ENCODE measurements around the gene CACNG6. TPM values are rescaled to one million over a fixed set of nuclear protein-coding genes. Genes with fewer than 3 reads are reported as not detected.

The CACNG6 gene
- total RNA-seq, 2 donors from 2014 or later = not detected

DNA sequence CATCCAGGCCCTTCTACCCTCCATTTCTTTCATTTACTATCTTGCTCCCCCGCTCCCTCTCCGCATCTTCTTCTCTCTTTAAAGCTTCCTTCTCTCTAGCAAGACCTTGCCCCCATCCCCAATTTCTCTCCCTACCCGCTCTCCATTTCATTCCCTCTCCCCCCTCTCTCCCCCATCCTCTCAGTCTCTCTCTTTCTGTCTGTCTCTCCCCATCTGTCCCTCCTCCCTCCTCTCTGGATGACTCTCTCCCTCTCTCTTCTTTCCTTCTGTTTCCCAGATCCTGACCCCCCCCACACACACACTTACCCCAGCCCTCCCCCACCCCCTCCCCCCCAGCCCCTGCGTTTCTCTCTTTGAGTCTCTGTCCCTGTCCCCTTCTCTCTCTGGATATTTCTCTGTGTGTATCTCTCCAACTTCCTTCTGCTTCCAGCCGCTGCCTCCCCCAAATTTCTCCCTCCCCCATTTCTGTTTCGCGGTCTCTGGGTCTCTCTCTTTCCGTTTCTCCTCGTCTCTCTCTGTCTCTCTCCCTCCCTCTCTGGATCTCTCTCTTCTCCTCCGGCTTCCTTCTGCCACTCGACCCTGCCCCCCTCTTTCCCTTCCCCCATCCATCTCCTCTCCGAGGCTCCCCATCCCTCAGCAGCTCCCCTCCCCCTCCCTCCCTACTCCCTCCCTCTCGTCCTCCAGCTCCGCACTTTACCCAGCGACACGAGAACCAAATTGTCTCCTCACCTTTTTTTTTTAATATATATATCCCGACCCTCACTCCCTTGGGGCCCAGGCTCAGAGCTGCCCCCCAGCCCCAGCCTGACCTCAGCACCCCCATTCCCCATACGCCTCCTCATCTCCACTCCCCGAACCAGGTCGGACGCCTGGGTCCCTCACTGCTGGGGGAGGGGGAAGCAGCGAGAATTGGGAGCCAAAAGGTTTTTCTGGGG is 32.3 kb upstream of the CACNG6 start:
- no peaks in the 10 kb centered on the region for H3K9me3 Mint-ChIP-seq
- H3K36me3 Mint-ChIP-seq (ENCODE audit: insufficient read depth in 2 of 2) = peaks cover 0 to 2% of the 10 kb centered on the region in 2 donors
- DNase-seq (no peak), ATAC-seq (replicated peaks in 1 of 2) (no peak)
- H3K4me1 Mint-ChIP-seq (ENCODE audit: low read depth) = peaks cover under 1% of the 10 kb centered on the region
- H3K4me3 Mint-ChIP-seq = no peak overlapping the region
- no peak overlapping the region for H3K27ac Mint-ChIP-seq
- H3K27me3 Mint-ChIP-seq (ENCODE audit: low read depth) = peaks cover 78% of the 10 kb centered on the region

- Mint-ChIP-seq H3K27ac (no peak overlapping the region), H3K9me3 (no peaks in the 10 kb centered on the region), H3K4me1 (ENCODE audit: low read depth) (peaks cover 11% of the 10 kb centered on the region), H3K4me3 (no peak overlapping the region), H3K27me3 (ENCODE audit: low read depth) (peaks cover 84% of the 10 kb centered on the region), H3K36me3 (ENCODE audit: insufficient read depth in 2 of 2) (peaks cover 0 to 2% of the 10 kb centered on the region in 2 donors)
- ATAC-seq (replicated peaks in 1 of 2) (no peak), DNase-seq (no peak)
These were observed 31.2 kb upstream of the CACNG6 start for GRCh38 chr19:53960187-53960586.

DNA sequence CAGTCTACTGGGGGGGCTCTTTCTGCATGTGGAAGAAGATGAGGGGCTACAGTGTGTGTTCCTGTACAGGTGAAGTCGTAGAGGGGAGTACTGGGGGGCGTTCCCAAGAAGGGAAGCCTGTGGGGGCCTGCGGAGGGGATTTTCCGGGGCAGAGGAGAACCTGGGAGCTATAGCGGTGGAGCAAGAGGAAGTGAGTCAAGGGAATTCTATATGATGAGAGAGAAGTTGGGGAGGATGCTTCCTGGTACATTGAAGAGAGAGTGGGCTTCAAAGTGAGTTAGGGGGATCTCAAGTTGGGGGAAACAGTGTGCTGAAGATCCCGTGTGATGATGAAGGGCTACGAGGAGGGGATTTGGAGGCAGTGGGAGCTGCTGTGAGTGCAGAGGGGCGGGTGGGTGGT is 30.6 kb upstream of the CACNG6 start:
- ATAC-seq (replicated peaks in 1 of 2) (no peak), DNase-seq (no peak)
- Mint-ChIP-seq H3K27ac (no peak overlapping the region), H3K9me3 (no peaks in the 10 kb centered on the region), H3K4me3 (no peak overlapping the region), H3K4me1 (ENCODE audit: low read depth) (peaks cover 14% of the 10 kb centered on the region), H3K27me3 (ENCODE audit: low read depth) (peaks cover 85% of the 10 kb centered on the region), H3K36me3 (ENCODE audit: insufficient read depth in 2 of 2) (peaks cover 0 to 2% of the 10 kb centered on the region in 2 donors)

DNA sequence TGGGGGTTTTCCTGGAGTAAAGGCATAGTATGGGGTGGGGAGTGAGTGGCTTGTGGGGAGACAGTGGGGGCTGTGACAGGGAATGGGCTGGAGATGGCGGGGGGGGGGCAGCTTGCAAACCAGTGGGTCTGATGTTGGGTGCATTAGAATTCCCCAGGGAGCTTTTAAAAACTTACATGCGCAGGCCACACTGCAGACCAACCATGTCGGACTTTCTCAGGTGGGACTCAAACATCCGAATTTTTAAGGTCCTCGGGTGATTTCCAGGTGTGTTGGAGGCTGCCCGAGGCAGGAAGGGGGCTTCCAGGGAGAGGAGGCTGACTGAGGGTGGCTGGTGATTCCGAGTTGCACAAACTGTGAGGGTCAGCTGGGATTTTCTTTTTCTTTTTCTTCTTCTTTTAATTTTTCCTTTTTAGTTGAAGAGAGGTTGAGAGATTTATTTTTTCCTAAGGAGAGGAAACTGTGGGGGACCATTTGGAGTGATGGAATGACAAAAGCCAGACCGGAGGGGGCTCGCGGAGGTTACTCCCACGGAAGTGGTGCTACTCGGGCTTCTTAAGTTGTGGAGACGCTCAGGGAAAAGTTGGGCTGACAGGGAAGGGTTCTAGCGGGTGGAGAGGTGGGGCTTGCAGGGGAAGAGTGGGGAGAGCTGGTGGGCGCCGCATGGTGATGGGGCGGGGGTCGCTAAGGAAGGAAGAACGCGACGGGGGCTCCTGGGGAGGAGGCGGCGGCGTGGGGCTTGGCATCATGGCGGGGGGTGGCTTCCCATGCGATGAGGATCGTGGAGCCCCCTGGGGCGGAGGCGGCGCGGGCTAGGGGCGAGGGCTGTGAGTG is 29.7 kb upstream of the CACNG6 start:
- DNase-seq = no peak
- Mint-ChIP-seq H3K9me3 (no peaks in the 10 kb centered on the region), H3K4me1 (ENCODE audit: low read depth) (peaks cover 14% of the 10 kb centered on the region), H3K27me3 (ENCODE audit: low read depth) (peaks cover 85% of the 10 kb centered on the region), H3K4me3 (no peak overlapping the region), H3K27ac (no peak overlapping the region), H3K36me3 (ENCODE audit: insufficient read depth in 2 of 2) (peaks cover 0 to 2% of the 10 kb centered on the region in 2 donors)
- ATAC-seq (replicated peaks in 1 of 2) = no peak

GRCh38 chr19:53962887-53963431 is 28.5 kb upstream of the CACNG6 start, which contains the start of gene CACNG8:
CACNG8 (plus strand) TSS chr19:53962937.
- H3K27ac Mint-ChIP-seq = no peak within 1 kb of the TSS
- DNase-seq (no peak), ATAC-seq (replicated peaks in 1 of 2) (no peak)
- peaks cover 14% of the 10 kb centered on the region for H3K4me1 Mint-ChIP-seq (ENCODE audit: low read depth)
- no peaks in the 10 kb centered on the region for H3K9me3 Mint-ChIP-seq
- H3K36me3 Mint-ChIP-seq (ENCODE audit: insufficient read depth in 2 of 2) = peaks cover 0 to 2% of the 10 kb centered on the region in 2 donors
- H3K4me3 Mint-ChIP-seq = no peak within 1 kb of the TSS
- peaks cover 75% of the 10 kb centered on the region for H3K27me3 Mint-ChIP-seq (ENCODE audit: low read depth)

DNA sequence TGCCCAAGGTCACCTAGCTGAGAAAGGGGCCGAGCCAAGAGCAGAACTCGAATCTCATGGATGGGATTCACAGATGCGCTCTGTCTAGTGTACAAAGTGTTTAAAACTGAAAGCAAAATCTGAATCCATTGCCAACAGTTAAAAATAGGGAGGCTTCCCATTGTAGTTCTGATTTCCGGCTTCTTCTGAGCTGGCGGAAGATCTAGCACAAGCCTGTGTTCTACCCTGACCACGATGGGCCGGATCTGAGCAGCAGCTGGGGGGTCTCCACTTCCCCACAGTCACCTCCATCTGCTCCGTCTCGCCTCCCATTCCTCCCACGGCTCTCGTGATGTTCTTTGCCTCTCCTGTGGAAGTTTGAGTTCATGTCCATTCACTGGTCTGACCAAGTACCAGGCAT is 26.3 kb upstream of the CACNG6 start:
- ATAC-seq (replicated peaks in 1 of 2) (no peak), DNase-seq (no peak)
- H3K4me1 Mint-ChIP-seq (ENCODE audit: low read depth) = peaks cover 14% of the 10 kb centered on the region
- H3K4me3 Mint-ChIP-seq = peak overlapping the region in 1 of 2 donors; percentile 59
- no peaks in the 10 kb centered on the region for H3K36me3 Mint-ChIP-seq (ENCODE audit: insufficient read depth in 2 of 2)
- H3K27me3 Mint-ChIP-seq (ENCODE audit: low read depth) = peaks cover 53% of the 10 kb centered on the region
- H3K27ac Mint-ChIP-seq = no peak overlapping the region
- no peaks in the 10 kb centered on the region for H3K9me3 Mint-ChIP-seq

DNA sequence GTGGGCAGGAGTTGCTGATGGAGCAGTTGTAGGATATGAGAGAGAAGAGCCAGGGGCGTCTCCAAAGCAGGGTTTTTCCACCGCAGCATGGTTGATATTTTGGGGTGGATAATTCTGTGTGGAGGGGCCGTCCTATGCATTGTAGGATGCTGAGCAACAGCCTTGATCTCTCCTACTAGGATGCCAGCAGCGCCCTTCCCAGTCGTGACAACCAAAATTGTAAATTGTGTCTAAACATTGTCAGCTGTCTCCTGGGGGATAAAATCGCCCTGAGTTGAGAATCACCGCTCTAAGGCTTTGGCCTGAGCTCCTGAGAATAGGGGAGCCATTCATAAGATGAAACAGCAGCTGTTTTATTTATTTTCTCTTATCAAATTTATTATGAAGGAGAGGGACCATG is 24.5 kb upstream of the CACNG6 start:
- no peaks in the 10 kb centered on the region for H3K9me3 Mint-ChIP-seq
- H3K36me3 Mint-ChIP-seq (ENCODE audit: insufficient read depth in 2 of 2) = no peaks in the 10 kb centered on the region
- H3K27ac Mint-ChIP-seq = no peak overlapping the region
- DNase-seq = no peak
- H3K4me3 Mint-ChIP-seq = no peak overlapping the region
- peaks cover 42% of the 10 kb centered on the region for H3K27me3 Mint-ChIP-seq (ENCODE audit: low read depth)
- ATAC-seq (replicated peaks in 1 of 2) = no peak
- H3K4me1 Mint-ChIP-seq (ENCODE audit: low read depth) = peaks cover 14% of the 10 kb centered on the region

DNA sequence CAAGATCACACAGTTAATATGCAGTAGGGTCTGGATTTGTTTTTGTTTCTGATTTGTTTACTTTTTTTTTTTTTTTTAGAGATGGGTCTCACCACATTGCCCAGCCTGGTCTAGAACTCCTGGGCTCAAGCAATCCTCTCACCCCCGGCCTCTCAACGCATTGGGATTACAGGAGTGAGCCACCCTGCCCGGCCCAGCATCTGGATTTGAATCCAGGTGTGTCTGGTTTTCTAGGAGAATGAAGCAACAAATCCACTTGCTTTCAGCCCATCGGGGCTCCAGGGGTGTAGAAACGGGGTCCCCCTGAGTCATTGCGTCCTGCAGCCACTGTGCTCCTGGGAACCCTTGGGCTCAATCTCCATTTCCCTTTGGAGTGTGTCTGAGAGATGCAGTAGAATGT is 22.1 kb upstream of the CACNG6 start:
- peaks cover 41% of the 10 kb centered on the region for H3K27me3 Mint-ChIP-seq (ENCODE audit: low read depth)
- H3K4me1 Mint-ChIP-seq (ENCODE audit: low read depth) = peaks cover 12% of the 10 kb centered on the region
- DNase-seq (no peak), ATAC-seq (replicated peaks in 1 of 2) (no peak)
- no peaks in the 10 kb centered on the region for H3K36me3 Mint-ChIP-seq (ENCODE audit: insufficient read depth in 2 of 2)
- H3K9me3 Mint-ChIP-seq = no peaks in the 10 kb centered on the region
- H3K27ac Mint-ChIP-seq = no peak overlapping the region
- no peak overlapping the region for H3K4me3 Mint-ChIP-seq

DNA sequence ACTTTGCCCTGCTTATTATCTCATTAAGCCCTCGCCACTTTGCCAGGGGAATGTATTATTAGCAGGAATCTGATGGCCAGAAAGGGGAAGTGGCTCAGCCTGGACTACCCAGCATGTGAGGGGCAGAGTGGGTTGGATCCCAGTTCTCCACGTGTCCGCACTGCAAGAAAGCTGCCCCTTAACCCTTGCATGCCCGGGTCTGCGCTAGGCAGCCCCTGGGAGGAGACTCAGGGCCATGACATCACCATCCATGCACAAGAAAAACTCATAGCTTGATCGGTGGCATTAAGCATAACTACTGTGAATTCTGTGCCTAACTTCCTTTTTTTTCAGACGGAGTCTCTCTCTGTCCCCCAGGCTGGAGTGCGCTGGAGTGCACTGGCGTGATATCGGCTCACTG is 19.8 kb upstream of the CACNG6 start:
- Mint-ChIP-seq H3K27me3 (ENCODE audit: low read depth) (peaks cover 23% of the 10 kb centered on the region), H3K36me3 (ENCODE audit: insufficient read depth in 2 of 2) (no peaks in the 10 kb centered on the region)

GRCh38 chr19:53977429-53977990 is 13.9 kb upstream of the CACNG6 start:
- peaks cover 11 to 13% of the 10 kb centered on the region in 2 donors for H3K36me3 Mint-ChIP-seq (ENCODE audit: insufficient read depth in 2 of 2)
- H3K4me1 Mint-ChIP-seq (ENCODE audit: low read depth) = peaks cover 37% of the 10 kb centered on the region
- H3K9me3 Mint-ChIP-seq = peaks cover 0 to 2% of the 10 kb centered on the region in 2 donors
- no peak overlapping the region for H3K27ac Mint-ChIP-seq
- peaks cover 59% of the 10 kb centered on the region for H3K27me3 Mint-ChIP-seq (ENCODE audit: low read depth)
- ATAC-seq (replicated peaks in 1 of 2) (peak; percentile 57 to 65), DNase-seq (peak; percentile 68 to 72)
- peak overlapping the region; percentile 70 to 84 for H3K4me3 Mint-ChIP-seq

More for the DNA sequence above, 19.8 kb upstream of the CACNG6 start:
- Mint-ChIP-seq H3K27ac (no peak overlapping the region), H3K9me3 (no peaks in the 10 kb centered on the region), H3K4me3 (no peak overlapping the region), H3K4me1 (ENCODE audit: low read depth) (no peaks in the 10 kb centered on the region)
- ATAC-seq (replicated peaks in 1 of 2) (no peak), DNase-seq (no peak)

GRCh38 chr19:53977991-53978731 is 13.3 kb upstream of the CACNG6 start:
- H3K27ac Mint-ChIP-seq = no peak overlapping the region
- peak overlapping the region; percentile 70 to 84 for H3K4me3 Mint-ChIP-seq
- H3K9me3 Mint-ChIP-seq = peaks cover 0 to 2% of the 10 kb centered on the region in 2 donors
- peaks cover 37% of the 10 kb centered on the region for H3K4me1 Mint-ChIP-seq (ENCODE audit: low read depth)
- ATAC-seq (replicated peaks in 1 of 2) (peak; percentile 58 to 67), DNase-seq (peak; percentile 68 to 75)
- H3K27me3 Mint-ChIP-seq (ENCODE audit: low read depth) = peaks cover 54% of the 10 kb centered on the region
- peaks cover 11 to 13% of the 10 kb centered on the region in 2 donors for H3K36me3 Mint-ChIP-seq (ENCODE audit: insufficient read depth in 2 of 2)
